ENCODE data around the gene COASY.

COASY gene

GRCh38 chr17:42561897-42562387 is at the start of gene COASY:
Gene COASY (plus strand): TSS chr17:42562148. CDS start chr17:42562623, 475 bp downstream.
- peak; percentile 90 to 94 for DNase-seq

GRCh38 chr17:42512246-42512645 is 49.7 kb upstream of the COASY start:
- DNase-seq = no peak

- DNase-seq = no peak
Observed at GRCh38 chr17:42512733-42513251, 49.2 kb upstream of the COASY start.

- DNase-seq = no peak
Observed at GRCh38 chr17:42513686-42514085, 48.3 kb upstream of the COASY start.

GRCh38 chr17:42514279-42514678 is 47.7 kb upstream of the COASY start:
- no peak for DNase-seq

GRCh38 chr17:42514867-42515266 is 47.1 kb upstream of the COASY start:
- no peak for DNase-seq

- peak; percentile 74 to 87 for DNase-seq
Observed at GRCh38 chr17:42517516-42517915, 44.4 kb upstream of the COASY start.

GRCh38 chr17:42518046-42518754 is 43.7 kb upstream of the COASY start:
- peak; percentile 72 to 85 for DNase-seq

- DNase-seq = peak in 1 of 2 experiments; percentile 65
Observed at GRCh38 chr17:42518755-42519545, 43.0 kb upstream of the COASY start.

- peak; percentile 91 to 95 for DNase-seq
Observed at GRCh38 chr17:42519546-42520491, 42.1 kb upstream of the COASY start.

- DNase-seq = no peak
Observed at GRCh38 chr17:42520540-42520951, 41.4 kb upstream of the COASY start.

GRCh38 chr17:42521036-42521435 is 40.9 kb upstream of the COASY start:
- DNase-seq = no peak

- no peak for DNase-seq
Observed at GRCh38 chr17:42521666-42522262, 40.2 kb upstream of the COASY start.

GRCh38 chr17:42522263-42522790 is 39.6 kb upstream of the COASY start:
- DNase-seq = no peak

GRCh38 chr17:42522798-42523278 is 39.1 kb upstream of the COASY start:
- DNase-seq = no peak

GRCh38 chr17:42525221-42525620 is 36.7 kb upstream of the COASY start:
- peak in 1 of 2 experiments; percentile 26 for DNase-seq

- peak in 1 of 2 experiments; percentile 45 for DNase-seq
Observed at GRCh38 chr17:42526031-42526444, 35.9 kb upstream of the COASY start.

GRCh38 chr17:42527932-42528331 is 34.0 kb upstream of the COASY start:
- no peak for DNase-seq

- no peak for DNase-seq
Observed at GRCh38 chr17:42529061-42529460, 32.9 kb upstream of the COASY start.

- DNase-seq = no peak
Observed at GRCh38 chr17:42530952-42531454, 30.9 kb upstream of the COASY start.

Measured in SW 1271 (cell line).